Right renal pelvis (tissue), 4 donors: ENCODE data around the gene FNDC10. TPM values are rescaled to one million over a fixed set of nuclear protein-coding genes. Genes with fewer than 3 reads are reported as not detected.
A peak's percentile ranks its signal among the peaks of the same experiment; 100 is the strongest.
"Not testable (repeated sequence)": the region's sequence is repeated elsewhere in the genome, so short reads cannot be mapped to it uniquely, and the experiment has no call there.

Experiments used
- DNase-seq, 4 donors: peaks; one replicate each; pipeline ENCODE4 v3.0.0-alpha.2; 2013; ENCODE audit warnings: low read depth in 4 of 4, low spot score in 3 of 4, missing footprints in 1 of 4
- polyA plus RNA-seq, 4 donors: library from polyadenylated mRNA; unstranded; fragments of 120-200 nt; gene quantifications; one replicate each; pipeline ENCODE4 v1.2.1, GENCODE V29; 2013; ENCODE audit not compliant: insufficient read length in 4 of 4

The FNDC10 gene
- polyA plus RNA-seq, 4 donors = 1.5 to 4.5 (median 2.6) TPM

- no peak for DNase-seq
Observed at GRCh38 chr1:1600861-1601563, 1.1 kb upstream of the FNDC10 start.

GRCh38 chr1:1599030-1599934, 653 bp downstream of the FNDC10 start:
- DNase-seq = no peak

GRCh38 chr1:1598720-1599029, 1.3 kb downstream of the FNDC10 start:
- DNase-seq = no peak

GRCh38 chr1:1598051-1598719, 1.8 kb downstream of the FNDC10 start:
- no peak for DNase-seq

- DNase-seq = no peak
Observed at GRCh38 chr1:1597275-1597930, 2.5 kb downstream of the FNDC10 start.

GRCh38 chr1:1596493-1597274, 3.3 kb downstream of the FNDC10 start:
- no peak for DNase-seq

GRCh38 chr1:1595341-1595740, 4.6 kb downstream of the FNDC10 start:
- DNase-seq = not testable (repeated sequence)

GRCh38 chr1:1594602-1595260, 5.2 kb downstream of the FNDC10 start:
- DNase-seq = no peak

GRCh38 chr1:1593834-1594601, 5.9 kb downstream of the FNDC10 start:
- no peak for DNase-seq

GRCh38 chr1:1591452-1591851, 8.5 kb downstream of the FNDC10 start:
- no peak for DNase-seq

- no peak for DNase-seq
Observed at GRCh38 chr1:1583347-1584010, 16.5 kb downstream of the FNDC10 start.

GRCh38 chr1:1582585-1583346, 17.2 kb downstream of the FNDC10 start:
- no peak for DNase-seq

GRCh38 chr1:1578371-1578940, 21.5 kb downstream of the FNDC10 start:
- DNase-seq = no peak

GRCh38 chr1:1577367-1578011, 22.4 kb downstream of the FNDC10 start:
- no peak for DNase-seq

- DNase-seq = peak; percentile 84 to 91 (median 86)
Observed at GRCh38 chr1:1574721-1575537, 25.0 kb downstream of the FNDC10 start, which contains the start of gene SSU72. SSU72 (minus strand) TSS chr1:1574863; CDS start chr1:1574557, 306 bp downstream.
